Activated T-helper 1 cell treated with Interleukin-2 at 50 U/mL for 16 hours (primary cell): Measurements from ENCODE around the gene SRGAP3.
"Not testable (repeated sequence)": the region's sequence is repeated elsewhere in the genome, so short reads cannot be mapped to it uniquely, and the experiment has no call there.

Source experiments
- DNase-seq: peaks from one replicate; pipeline ENCODE4 v3.0.0-alpha.2; 2020; ENCODE audit warnings: low read depth

Gene SRGAP3

DNA sequence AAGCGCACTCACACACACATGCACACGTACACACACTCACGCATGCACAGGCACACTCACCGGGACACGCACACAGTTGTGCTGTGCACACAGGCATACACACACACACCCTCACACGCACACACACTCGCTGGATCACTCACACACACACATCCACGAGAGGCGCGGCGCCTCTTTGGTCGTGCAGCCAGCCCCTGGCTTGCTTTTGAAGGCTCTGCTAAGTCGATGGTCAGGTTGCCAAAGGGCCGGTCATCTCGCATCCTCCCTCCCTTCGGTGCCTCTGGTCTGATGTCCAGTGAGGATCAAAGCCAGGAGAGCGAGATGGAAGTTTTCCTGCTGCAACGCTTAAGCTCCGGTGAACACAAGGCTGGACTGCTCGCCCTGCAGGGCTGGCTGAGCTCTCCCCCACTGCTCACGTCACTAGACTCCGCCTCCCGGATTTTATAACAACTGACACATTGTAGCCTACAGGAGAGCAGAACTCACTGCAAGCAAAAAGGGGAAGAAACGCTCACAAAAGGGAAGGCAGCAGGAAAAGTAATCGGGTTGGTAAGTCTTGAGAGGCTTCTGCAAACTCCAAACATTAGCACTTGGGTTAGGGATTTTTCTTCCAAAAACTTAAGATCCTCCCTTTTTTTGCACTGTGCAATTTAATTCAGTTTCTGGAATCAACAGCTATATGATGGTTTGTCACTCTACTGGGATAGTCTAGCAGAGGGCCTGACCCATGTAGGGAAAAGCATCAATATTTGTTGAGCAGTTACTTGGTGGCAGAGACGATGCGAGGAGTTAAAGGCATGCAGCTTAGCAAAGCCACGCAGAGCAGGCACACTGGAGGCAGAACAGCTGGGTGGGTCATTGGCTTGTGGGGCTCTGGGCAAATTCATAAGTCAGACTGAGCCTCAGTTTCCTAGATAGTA lies at the start of gene SRGAP3:
Gene SRGAP3, minus strand, starts transcription at position 374 of the 920 bp plus-strand sequence. CDS start 695 bp downstream, outside the sequence.
- DNase-seq = peak; percentile 47

DNA sequence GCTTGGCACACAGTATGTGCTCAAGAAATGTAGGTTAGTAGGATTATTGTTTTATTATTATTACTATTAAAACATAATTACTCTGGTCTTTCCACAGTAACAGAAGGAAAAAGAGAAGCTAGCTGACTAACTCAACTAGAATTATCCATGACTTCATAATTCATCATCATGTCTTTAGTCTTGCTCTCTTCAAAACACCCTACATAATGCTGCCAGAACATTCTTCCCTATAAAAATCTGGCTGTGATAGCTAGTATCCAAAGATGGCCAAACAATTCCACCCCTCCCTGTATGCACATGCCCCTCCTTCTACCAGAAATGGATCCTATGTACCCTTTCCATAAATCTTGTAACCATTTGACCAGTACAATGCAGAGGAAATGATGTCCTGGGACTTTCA lies 48.8 kb upstream of the SRGAP3 start:
- no peak for DNase-seq

DNA sequence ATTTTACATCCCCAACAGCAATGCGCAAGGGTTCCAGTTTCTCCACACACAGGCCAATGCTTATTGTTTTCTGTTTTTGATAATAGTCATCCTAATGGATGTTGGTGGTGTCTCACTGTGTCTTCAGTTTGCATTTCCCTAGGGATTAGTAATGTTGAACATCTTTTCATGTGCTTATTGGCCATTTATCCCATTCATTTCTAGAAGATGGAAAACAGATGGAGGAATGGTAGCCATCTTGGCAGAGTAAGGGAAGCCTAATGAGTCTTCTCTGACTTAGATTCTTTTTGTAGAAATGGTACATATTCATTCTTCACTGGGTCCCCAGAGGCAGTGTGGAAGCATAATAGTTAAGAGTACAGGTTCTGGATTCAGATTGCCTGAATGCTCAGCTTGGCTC lies 46.8 kb upstream of the SRGAP3 start:
- no peak for DNase-seq

DNA sequence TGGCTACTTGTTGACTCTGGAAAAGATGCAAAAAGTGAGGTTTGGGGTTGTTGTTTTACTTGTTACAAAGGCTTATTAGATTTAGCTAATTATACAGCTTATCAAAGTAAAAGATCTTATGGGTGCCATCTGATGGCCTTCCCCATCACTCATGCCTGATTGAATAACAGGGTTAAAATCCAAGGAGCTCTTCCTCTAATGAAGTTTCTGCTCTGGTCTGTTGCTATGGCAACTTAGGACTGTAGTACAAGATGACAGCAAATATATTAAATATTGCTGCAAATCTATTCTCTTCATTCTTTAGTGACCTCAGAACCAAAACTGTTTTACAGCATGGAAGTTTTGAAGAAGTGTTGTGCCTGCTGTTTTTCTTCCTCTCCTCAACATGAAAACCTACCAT lies 45.6 kb upstream of the SRGAP3 start:
- DNase-seq = no peak

DNA sequence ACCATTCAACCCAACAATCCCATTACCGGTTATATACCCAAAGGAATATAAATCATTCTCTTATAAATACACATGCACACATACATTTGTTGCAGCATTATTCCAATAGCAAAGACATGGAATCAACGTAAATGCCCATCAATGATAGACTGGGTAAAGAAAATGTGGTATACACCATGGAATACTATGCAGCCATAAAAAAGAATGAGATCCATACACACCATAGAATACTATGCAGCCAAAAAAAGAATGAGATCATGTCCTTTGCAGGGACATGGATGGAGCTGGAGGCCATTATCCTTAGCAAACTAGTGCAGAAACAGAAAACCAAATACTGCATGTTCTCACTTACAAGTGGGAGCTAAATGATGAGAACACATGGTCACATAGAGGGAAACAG lies 44.5 kb upstream of the SRGAP3 start:
- not testable (repeated sequence) for DNase-seq

DNA sequence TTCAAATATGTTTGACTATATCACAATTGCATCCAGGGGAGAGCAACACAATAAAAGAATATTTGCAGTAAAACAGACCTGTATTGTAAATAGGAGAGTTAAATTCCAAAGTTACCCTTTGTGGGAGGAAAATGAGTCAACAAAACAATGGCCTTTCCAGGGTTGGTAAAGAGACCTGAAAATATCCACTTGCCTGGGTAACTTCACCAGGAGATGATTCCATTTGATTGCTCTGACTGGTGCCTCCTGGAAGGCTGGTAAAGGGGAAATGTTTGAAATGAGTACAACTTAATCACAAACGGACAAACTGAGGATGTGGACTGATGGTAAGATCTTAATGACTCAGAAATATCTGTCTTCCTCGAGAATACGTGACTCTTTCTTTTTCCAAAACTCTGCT lies 43.6 kb upstream of the SRGAP3 start:
- no peak for DNase-seq

DNA sequence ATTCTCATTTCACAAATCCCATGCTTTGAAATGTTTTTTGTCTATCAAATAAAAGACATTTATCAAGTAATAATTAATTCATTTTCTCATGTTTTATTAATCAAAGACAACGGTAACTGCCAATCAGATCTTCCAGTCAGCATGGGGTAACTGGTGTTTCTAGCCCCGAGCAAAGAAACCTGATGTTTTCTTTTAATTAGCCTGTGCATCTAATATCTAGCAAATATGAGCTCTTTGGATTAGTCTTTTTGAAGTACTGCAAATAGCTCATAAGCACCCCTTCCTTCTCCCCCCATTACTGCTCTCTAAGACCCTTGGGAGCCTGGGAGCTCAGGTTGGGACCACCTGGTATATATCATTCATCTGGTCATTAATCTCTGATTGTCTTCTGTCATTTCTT lies 43.1 kb upstream of the SRGAP3 start:
- DNase-seq = no peak

DNA sequence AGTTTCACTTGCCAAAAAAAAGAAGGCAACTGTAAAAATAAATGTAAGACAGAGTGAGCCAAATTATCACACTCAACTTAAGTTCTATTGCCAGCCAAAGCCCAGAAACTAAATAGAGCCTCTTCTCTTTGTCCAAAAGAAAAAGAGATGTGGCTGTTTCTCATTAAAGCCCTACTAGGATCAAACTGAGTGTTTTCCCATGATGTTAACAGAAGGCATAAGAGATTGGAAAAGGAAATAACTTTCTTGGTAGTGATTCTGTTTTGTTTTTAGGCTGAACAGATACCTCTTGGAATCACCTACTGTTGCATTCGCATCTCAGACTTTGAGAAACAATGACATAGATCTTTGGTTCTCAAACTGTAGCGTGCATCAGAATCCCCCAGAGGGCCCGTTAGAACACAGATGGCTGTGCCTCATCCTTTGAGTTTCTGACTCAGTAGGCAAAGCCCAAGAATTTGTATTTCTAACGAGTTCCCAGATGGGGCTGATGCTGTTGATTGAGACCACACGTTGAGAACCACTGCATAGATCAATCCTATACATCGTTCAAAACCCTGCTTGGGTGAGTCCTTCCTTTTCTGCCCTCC lies 42.5 kb upstream of the SRGAP3 start:
- no peak for DNase-seq

DNA sequence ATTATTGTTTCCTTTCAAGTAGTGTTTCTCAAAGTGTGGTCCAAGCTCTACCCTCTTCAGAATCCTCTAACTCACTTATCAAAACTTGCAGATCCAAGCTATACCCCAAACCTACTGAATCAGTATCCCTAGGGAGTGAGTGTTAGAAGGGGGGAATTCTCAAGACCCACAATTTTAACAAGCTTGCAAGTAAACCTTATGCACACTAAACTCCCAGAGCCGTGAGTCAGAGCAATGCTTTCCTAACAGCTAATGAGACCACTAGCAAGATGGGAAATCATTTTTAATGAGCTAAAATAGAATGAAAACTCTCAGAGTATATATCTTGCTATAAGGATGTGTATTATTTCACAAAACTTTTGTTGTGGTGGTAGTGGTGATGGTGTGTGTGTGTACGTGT lies 41.1 kb upstream of the SRGAP3 start:
- no peak for DNase-seq

DNA sequence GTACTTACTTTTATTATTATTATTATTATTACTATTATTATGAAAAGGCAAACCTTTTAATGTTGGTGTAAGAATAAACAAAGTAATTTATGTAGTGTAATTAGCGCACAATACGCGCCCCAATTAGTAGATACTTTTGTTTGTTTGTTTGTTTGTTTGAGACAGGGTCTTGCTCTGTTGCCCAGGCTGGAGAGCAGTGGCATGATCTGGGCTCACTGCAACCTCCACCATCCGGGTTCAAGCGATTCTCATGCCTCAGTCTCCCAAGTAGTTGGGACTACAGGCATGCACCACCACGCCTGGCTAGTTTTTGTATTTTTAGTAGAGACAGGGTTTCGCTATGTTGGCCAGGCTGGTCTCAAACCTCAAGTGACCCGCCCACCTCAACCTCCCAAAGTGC lies 32.1 kb upstream of the SRGAP3 start:
- not testable (repeated sequence) for DNase-seq

DNA sequence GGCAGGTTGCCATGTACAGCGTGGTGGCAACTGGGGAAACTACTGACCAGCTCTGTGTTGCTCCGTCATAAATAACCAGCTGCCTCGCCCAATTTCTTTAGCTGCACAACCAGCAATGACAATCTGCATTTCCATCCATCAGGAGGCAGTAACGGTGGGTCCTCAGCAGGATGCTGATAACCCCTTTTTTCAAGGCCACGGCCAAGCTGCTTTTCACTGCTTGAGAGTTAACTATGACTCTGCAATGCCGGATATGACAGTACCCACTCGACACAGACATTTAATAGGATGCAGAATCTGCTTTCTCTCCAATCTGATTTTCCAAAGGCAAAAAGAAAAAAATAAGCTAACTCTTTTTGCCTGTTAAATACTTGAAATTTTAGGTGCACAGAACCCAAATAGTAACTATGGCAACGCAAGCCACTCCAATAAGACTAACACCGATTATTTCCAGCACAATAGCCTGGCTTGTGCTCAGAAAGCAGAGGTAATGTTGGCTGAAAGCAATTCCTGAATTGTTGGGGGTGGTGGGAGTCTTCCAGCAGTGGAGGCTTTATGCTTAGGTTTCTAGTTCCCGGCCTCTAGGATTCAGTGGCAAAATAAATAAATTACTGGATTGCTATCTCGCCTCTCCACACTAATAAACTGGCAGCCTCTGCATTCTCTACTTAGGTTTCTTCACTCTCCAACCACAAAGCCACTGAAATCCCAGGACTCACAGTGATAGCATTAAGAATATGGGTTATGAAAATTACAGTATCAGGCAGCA lies 31.2 kb upstream of the SRGAP3 start:
- no peak for DNase-seq

DNA sequence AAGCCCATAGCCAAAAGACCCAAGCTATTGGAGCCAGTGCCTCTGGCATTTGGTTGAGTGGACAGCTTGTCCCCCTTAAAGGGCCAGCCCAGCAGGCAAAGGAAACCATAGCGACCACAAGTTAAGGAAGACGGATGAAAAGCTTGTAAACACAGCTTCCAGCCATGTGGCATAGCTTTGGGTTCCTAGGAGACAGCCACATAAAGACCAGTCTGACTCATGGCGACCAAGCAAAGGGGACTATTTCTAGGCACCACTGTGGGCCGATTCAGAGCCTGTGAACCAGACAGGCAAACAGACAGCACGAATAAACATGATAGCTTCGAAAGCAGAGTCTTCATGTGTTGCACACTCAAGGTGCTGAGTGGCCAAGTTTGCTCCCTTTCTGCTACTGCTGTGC lies 30.5 kb upstream of the SRGAP3 start:
- DNase-seq = no peak

DNA sequence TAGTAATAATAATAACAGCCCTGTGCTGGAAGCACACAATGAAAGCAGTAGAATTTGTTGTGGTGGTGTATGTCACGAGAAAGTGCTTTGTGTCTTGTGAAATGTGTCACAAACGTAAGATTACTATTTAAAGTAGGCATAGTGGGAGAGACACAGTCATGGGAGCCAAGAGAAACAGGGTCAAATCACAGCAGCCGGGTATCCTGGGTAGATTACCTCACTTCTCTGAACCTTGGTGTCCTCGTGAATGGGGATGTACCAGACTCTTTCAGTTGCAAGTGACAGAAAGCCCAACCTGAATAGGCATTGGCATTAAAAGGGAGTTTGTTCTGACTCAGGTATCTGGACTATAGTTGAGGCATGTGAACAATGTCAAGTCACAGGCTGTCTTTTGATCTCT lies 29.1 kb upstream of the SRGAP3 start:
- no peak for DNase-seq

DNA sequence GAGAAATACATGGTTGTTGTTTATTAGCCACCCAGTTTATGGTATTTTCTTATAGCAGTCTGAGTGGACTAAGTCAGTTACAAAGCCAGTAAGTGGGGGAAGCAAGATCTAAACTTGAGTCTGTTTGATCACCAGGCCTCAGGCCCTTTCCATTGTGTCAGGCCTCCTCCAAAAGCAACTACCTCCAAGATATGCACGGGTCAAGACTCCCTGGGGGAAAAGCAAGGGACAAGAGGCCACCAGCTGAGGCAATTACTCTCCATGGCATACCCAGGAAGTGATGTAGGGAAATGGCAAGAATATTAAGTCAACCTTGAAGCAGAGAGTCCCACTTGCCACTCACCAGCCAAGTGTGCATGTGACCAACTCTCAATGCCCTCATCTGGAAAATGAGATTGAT lies 28.6 kb upstream of the SRGAP3 start:
- no peak for DNase-seq

DNA sequence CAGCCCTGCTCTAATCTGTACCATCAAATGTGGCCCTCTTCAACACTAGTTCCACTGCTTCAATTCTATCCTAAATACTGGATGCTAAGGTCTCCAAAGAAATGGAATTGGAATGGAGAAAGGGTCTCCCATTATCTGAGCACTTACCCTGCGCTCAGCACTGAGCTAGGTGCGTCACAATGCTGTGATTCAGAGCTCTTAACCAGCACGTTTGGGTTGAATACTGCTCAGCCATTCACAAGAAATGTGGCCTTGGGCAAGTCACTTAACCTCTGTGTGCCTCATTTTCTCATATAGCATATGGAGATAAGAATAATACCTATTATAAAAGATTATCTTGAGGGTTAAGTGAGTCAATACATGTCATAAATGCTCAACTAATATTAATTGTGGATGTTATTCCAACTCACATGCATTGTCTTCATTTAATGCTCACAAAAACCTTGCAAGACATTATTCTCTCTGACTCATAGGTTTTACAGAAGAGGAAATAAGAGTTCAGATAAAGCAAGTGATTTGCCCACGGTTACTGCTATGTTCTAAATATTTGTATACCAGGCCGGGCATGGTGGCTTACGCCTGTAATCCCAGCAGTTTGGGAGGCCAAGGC lies 27.4 kb upstream of the SRGAP3 start:
- no peak for DNase-seq

DNA sequence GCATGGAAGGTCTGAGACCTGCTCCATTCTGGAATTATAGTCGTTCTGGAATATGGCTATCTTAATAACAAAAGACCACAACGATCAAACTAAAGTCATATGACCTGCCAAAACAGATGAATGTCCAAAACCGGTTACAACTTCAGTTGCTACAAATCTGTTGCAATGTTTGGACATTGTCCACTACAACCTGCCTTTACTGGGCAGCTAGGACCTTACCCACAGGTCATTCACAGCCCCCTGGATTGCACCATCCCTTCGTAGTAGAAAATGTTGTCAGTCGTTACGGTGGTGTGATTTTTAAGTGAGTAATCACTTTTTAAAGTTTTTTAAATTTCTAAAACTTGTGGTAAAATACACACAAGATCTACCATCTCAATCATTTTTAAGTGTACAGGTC lies 22.5 kb upstream of the SRGAP3 start:
- no peak for DNase-seq

DNA sequence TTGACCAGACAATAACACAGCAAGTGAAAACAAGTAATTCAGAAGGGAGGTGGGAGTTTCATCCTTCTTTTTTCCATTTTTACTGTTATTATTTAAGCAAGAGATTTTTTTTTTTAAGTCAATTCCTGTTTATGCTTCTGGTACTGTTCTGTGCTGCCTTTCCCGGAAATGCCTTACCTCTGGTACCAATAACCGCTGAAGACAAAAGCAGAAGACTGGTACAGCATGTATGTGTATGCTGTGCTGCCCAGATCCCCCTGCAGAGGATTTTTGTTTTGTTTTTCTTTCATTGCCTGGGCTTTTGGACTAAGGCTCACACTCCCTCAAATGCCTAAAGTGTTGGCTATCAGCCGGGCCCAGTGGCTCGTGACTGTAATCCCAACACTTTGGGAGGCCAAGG lies 21.3 kb upstream of the SRGAP3 start:
- no peak for DNase-seq

DNA sequence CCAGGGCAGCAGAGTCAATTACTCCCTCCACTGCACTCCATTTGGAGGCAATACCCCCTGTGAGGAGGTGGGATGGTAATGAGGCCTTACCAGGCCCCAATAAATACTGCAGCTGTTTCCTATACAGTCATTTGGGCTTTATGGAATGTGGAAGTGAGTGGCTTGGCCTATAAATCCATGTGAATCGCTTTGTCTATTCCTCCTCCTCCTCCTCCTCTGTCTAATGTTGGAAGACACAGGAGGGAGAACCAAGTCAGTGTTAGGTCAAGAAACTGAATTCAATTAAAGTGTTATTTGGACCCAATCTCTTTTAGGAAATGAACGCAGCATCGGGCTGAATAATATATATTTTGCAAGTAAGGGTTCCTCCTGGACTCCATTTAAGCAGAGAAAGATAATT lies 17.3 kb upstream of the SRGAP3 start:
- no peak for DNase-seq

DNA sequence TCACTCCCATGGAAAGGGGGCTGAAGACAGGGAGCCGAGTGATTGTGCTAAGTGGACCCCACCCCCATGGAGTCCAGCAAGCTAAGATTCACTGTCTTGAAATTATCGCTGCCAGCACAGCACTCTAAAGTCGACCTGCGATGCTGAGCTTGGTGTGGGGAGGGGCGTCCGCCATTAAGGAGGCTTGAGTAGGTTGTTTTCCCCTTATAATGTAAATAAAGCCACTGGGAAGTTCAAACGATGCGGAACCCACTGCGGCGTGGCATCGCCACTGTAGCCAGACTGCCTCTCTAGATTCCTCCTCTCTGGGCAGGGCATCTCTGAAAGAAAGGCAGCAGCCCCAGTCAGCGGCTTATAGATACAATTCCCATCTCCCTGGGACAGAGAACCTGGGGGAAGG lies 10.9 kb upstream of the SRGAP3 start:
- no peak for DNase-seq

DNA sequence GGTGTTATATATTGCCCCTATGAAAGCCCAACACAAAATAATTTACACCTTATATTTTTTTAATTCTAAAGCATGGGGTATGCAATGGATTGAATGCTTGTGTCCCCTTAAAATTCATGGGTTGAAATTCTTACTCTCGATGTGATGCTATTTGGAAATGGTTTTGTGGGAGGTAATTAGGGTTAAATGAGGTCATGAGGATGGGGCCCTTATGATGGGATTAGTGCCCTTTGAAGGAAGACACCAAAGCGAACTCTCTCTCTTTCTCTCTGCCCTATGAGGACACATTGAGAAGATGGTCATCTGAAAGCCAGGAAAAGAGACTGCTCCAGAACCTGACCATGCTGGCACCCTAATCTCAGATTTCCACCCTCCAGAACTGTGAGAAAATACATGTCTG lies 7.6 kb upstream of the SRGAP3 start:
- DNase-seq = no peak

DNA sequence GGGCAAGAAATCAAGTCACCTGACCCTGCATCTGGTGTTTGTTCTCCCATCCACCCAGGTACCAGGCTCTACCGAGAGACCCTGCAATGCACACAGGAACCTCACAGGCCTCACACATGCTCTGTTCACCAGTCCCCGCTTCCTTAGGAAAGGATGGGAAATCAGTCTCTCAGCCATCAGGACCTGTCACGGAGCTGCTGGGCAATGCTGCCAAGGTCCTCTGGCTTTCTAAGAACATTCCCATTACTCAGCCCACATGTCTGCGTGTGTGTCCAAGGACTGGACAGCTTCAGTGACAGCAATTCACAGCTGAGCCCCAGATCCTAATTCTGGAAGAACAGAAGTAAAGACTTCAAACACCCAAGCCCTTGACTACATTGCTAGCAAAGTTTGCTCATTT lies 6.5 kb upstream of the SRGAP3 start:
- DNase-seq = no peak

DNA sequence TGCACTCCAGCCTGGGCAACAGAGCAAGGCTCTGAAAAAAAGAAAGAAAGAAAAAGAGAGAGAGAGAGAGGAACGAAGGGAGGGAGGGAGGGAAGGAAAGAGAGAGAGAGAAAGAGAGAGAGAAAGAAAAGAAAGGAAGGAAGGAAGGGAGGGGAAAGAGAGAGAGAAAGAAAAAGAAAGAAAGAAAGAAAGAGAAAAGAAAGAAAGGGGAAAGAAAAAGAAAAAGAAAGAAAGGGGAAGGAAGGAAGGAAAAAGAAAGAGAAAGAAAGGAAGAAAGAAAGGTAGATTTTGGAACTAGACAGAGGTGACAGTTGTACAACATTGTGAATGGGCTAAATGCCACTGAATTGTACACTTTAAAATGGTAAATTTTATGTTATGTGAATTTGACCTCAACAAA lies 5.3 kb upstream of the SRGAP3 start:
- no peak for DNase-seq

DNA sequence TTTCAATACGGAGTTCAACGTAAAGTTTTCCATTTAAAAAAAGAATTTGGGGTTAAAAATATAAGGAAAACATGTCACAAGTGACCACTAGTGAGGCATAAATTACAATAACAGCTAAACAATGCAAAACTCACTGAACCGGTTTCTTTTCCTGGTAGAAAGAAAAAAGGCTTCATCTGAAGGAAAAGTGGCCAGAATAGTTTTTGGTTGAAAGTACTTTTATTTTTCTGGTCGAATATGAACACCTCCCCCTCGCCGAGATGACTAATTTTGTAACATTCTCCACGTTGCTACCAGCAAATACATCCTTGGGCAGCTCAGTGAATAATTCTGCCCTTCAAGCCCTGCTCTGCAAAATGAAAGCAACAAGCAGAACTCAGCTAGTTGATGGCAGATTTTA lies 3.9 kb upstream of the SRGAP3 start:
- no peak for DNase-seq
